Measurements from ENCODE around the gene ELP2. TPM values are rescaled to one million over a fixed set of nuclear protein-coding genes. Genes with fewer than 3 reads are reported as not detected.
"Not testable (repeated sequence)": the region's sequence is repeated elsewhere in the genome, so short reads cannot be mapped to it uniquely, and the experiment has no call there.

ELP2 gene
- total and polyA plus RNA-seq, 2 experiments from 2014 or later = 57.6 to 103 TPM

DNA sequence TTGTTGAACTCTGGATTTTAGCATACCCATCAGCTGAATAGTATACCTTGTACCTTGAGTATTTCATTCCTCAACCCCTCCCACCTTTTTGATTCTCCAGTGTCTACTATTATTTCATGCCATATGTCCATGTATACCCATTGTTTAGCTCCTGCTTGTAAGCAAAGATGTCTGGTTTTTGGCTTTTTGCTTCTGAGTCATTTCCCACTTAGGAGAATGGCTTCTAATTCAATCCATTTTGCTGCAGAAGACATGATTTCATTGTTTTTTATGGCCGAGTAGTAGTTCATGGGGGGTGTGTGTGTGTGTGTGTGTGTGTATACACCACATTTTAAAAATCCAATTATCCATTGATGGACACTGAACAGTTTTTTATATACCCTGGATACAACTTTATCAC lies 33.3 kb downstream of the ELP2 start:
- no peak overlapping the region for H3K27ac ChIP-seq
- no peak overlapping the region for H2AFZ ChIP-seq
- H3K9ac ChIP-seq = no peak overlapping the region
- in situ Hi-C loops (cut with MboI) = no loop called here
- no peaks in the 10 kb centered on the region for H3K27me3 ChIP-seq (replicated peaks; ENCODE audit: insufficient read depth)
- TF ChIP-seq EZH2phosphoT487 (IDR thresholded peaks at IDR 0.05; ENCODE audit: insufficient read depth, low read depth) = no peak
- no peak for TF ChIP-seq EZH2 (IDR thresholded peaks at IDR 0.05; ENCODE audit: insufficient read depth, poor library complexity, severe bottlenecking)
- no peaks in the 10 kb centered on the region for H3K9me3 ChIP-seq (ENCODE audit: low read depth)
- peaks cover 20% of the 10 kb centered on the region for H3F3A ChIP-seq (ENCODE audit: insufficient read depth)
- WGBS, 2 experiments (ENCODE audit: low coverage in 1 of 2, low lambda C conversion rate in 2 of 2, missing lambda C conversion rate in 2 of 2) = 14 to 23% methylated on average over 1 of the region's 1 CpG
- H3K79me2 ChIP-seq (ENCODE audit: insufficient read depth) = peaks cover 62% of the 10 kb centered on the region
- no peaks in the 10 kb centered on the region for H3K9me2 ChIP-seq (ENCODE audit: insufficient read depth)
- H3K4me2 ChIP-seq (ENCODE audit: unreplicated experiment) = no peak overlapping the region
- H3K36me3 ChIP-seq (ENCODE audit: low read depth) = peaks cover 65% of the 10 kb centered on the region
- H3K4me3 ChIP-seq = no peak overlapping the region
- DNase-seq = peak; percentile 14
- H3K4me1 ChIP-seq (ENCODE audit: insufficient read depth) = peaks cover 14% of the 10 kb centered on the region
- H4K20me1 ChIP-seq (ENCODE audit: insufficient read depth) = no peaks in the 10 kb centered on the region

- Histone ChIP-seq H3K9me2 (ENCODE audit: insufficient read depth) (no peaks in the 10 kb centered on the region), H3K27me3 (replicated peaks; ENCODE audit: insufficient read depth) (no peaks in the 10 kb centered on the region), H3F3A (ENCODE audit: insufficient read depth) (no peaks in the 10 kb centered on the region), H4K20me1 (ENCODE audit: insufficient read depth) (no peaks in the 10 kb centered on the region), H3K27ac (no peak overlapping the region), H3K4me1 (ENCODE audit: insufficient read depth) (peaks cover 6% of the 10 kb centered on the region; the same call in 1 of the 2 replicates), H3K4me2 (ENCODE audit: unreplicated experiment) (no peak overlapping the region), H3K36me3 (ENCODE audit: low read depth) (peaks cover 59% of the 10 kb centered on the region), H3K79me2 (ENCODE audit: insufficient read depth) (peaks cover 21% of the 10 kb centered on the region), H2AFZ (no peak overlapping the region), H3K4me3 (no peak overlapping the region), H3K9me3 (ENCODE audit: low read depth) (no peaks in the 10 kb centered on the region), H3K9ac (no peak overlapping the region)
- no peak for DNase-seq
- no peak for TF ChIP-seq EZH2phosphoT487 (IDR thresholded peaks at IDR 0.05; ENCODE audit: insufficient read depth, low read depth)
- TF ChIP-seq EZH2 (IDR thresholded peaks at IDR 0.05; ENCODE audit: insufficient read depth, poor library complexity, severe bottlenecking) = no peak
- in situ Hi-C loops (cut with MboI) = no loop called here
- 96 to 98% methylated on average over 3 of the region's 3 CpGs for WGBS, 2 experiments (ENCODE audit: low coverage in 1 of 2, low lambda C conversion rate in 2 of 2, missing lambda C conversion rate in 2 of 2)
Observed at GRCh38 chr18:36167692-36168218, 38.1 kb downstream of the ELP2 start.

- H3K4me3 ChIP-seq; H3K27me3 ChIP-seq (replicated peaks; ENCODE audit: insufficient read depth); H3K9ac ChIP-seq; in situ Hi-C loops (cut with MboI); H3K4me2 ChIP-seq (ENCODE audit: unreplicated experiment); H2AFZ ChIP-seq; H3K9me2 ChIP-seq (ENCODE audit: insufficient read depth); H3F3A ChIP-seq (ENCODE audit: insufficient read depth); DNase-seq; H3K27ac ChIP-seq; H4K20me1 ChIP-seq (ENCODE audit: insufficient read depth); H3K4me1 ChIP-seq (ENCODE audit: insufficient read depth); H3K9me3 ChIP-seq (ENCODE audit: low read depth): not testable (repeated sequence)
- Histone ChIP-seq H3K79me2 (ENCODE audit: insufficient read depth) (peaks cover 16% of the 10 kb centered on the region), H3K36me3 (ENCODE audit: low read depth) (peaks cover 60% of the 10 kb centered on the region)
- WGBS, 2 experiments (ENCODE audit: low coverage in 1 of 2, low lambda C conversion rate in 2 of 2, missing lambda C conversion rate in 2 of 2) = 97 to 100% methylated on average over 3 of the region's 3 CpGs
Observed at GRCh38 chr18:36168296-36168695, 38.6 kb downstream of the ELP2 start.

DNA sequence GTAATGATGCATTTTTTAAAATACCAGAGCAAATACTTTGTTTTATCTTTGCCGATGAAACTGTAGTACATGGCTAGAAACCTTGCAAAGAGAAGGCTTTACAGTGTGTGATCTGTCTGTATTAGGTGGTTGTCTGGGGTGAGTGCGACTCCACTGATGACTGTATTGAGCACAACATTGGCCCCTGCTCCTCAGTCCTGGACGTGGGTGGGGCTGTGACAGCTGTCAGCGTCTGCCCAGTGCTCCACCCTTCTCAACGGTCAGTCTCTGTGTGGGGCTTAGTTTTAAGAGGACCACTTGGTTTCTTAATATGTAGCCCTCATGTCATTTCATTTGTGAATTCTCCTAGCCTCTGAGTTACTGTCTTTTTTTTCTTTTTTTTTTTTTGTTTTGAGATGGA lies 40.2 kb downstream of the ELP2 start:
- H3K9me2 ChIP-seq (ENCODE audit: insufficient read depth) = no peaks in the 10 kb centered on the region
- no peak overlapping the region for H3K27ac ChIP-seq
- H3K4me1 ChIP-seq (ENCODE audit: insufficient read depth) = peaks cover 6% of the 10 kb centered on the region; the same call in 1 of the 2 replicates
- no peak overlapping the region for H3K9ac ChIP-seq
- TF ChIP-seq EZH2phosphoT487 (IDR thresholded peaks at IDR 0.05; ENCODE audit: insufficient read depth, low read depth) = no peak
- TF ChIP-seq EZH2 (IDR thresholded peaks at IDR 0.05; ENCODE audit: insufficient read depth, poor library complexity, severe bottlenecking) = no peak
- DNase-seq = peak; percentile 15
- H3K36me3 ChIP-seq (ENCODE audit: low read depth) = peaks cover 60% of the 10 kb centered on the region
- H3K27me3 ChIP-seq (replicated peaks; ENCODE audit: insufficient read depth) = no peaks in the 10 kb centered on the region
- H3K4me2 ChIP-seq (ENCODE audit: unreplicated experiment) = no peak overlapping the region
- no peaks in the 10 kb centered on the region for H3K9me3 ChIP-seq (ENCODE audit: low read depth)
- no peaks in the 10 kb centered on the region for H3K79me2 ChIP-seq (ENCODE audit: insufficient read depth)
- H2AFZ ChIP-seq = no peak overlapping the region
- in situ Hi-C loops (cut with MboI) = no loop called here
- WGBS, 2 experiments (ENCODE audit: low coverage in 1 of 2, low lambda C conversion rate in 2 of 2, missing lambda C conversion rate in 2 of 2) = 45 to 54% methylated on average over 5 of the region's 5 CpGs
- no peaks in the 10 kb centered on the region for H4K20me1 ChIP-seq (ENCODE audit: insufficient read depth)
- no peak overlapping the region for H3K4me3 ChIP-seq
- no peaks in the 10 kb centered on the region for H3F3A ChIP-seq (ENCODE audit: insufficient read depth)

- no peaks in the 10 kb centered on the region for H4K20me1 ChIP-seq (ENCODE audit: insufficient read depth)
- no peak overlapping the region for H2AFZ ChIP-seq
- H3K9me3 ChIP-seq (ENCODE audit: low read depth) = no peaks in the 10 kb centered on the region
- peaks cover 14% of the 10 kb centered on the region; the same call in 1 of the 2 replicates for H3F3A ChIP-seq (ENCODE audit: insufficient read depth)
- H3K27me3 ChIP-seq (replicated peaks; ENCODE audit: insufficient read depth) = no peaks in the 10 kb centered on the region
- no peak overlapping the region for H3K4me3 ChIP-seq
- WGBS, 2 experiments (ENCODE audit: low coverage in 1 of 2, low lambda C conversion rate in 2 of 2, missing lambda C conversion rate in 2 of 2) = 94 to 100% methylated on average over 1 of the region's 1 CpG
- no peak overlapping the region for H3K4me2 ChIP-seq (ENCODE audit: unreplicated experiment)
- H3K4me1 ChIP-seq (ENCODE audit: insufficient read depth) = peaks cover 5% of the 10 kb centered on the region; the same call in 1 of the 2 replicates
- in situ Hi-C loops (cut with MboI) = no loop called here
- H3K36me3 ChIP-seq (ENCODE audit: low read depth) = peaks cover 46% of the 10 kb centered on the region
- TF ChIP-seq EZH2phosphoT487 (IDR thresholded peaks at IDR 0.05; ENCODE audit: insufficient read depth, low read depth) (no peak), EZH2 (IDR thresholded peaks at IDR 0.05; ENCODE audit: insufficient read depth, poor library complexity, severe bottlenecking) (no peak)
- no peak overlapping the region for H3K27ac ChIP-seq
- no peak overlapping the region for H3K9ac ChIP-seq
- no peaks in the 10 kb centered on the region for H3K9me2 ChIP-seq (ENCODE audit: insufficient read depth)
- no peak for DNase-seq
- no peaks in the 10 kb centered on the region for H3K79me2 ChIP-seq (ENCODE audit: insufficient read depth)
Observed at GRCh38 chr18:36175481-36175880, 45.8 kb downstream of the ELP2 start.

Data from GM23248 (cell line).